ENCODE results near the gene GLIPR1L1.

GLIPR1L1 gene

DNA sequence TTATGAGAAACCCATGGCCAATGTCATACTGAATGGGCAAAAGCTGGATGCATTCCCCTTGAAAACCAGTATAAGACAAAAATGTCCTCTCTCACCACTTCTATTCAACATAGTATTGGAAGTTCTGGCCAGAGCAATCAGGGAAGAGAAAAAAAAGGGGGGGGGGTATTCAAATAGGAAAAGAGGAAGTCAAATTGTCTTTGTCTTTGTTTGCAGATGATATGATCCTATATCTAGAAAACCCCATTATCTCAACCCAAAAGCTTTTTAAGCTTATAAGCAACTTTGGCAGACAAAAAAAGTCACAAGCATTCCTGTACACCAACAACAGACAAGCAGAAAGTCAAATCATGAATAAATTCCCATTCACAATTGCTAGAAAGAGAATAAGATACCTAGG lies 19.5 kb downstream of the GLIPR1L1 start:
- no peak for DNase-seq

DNA sequence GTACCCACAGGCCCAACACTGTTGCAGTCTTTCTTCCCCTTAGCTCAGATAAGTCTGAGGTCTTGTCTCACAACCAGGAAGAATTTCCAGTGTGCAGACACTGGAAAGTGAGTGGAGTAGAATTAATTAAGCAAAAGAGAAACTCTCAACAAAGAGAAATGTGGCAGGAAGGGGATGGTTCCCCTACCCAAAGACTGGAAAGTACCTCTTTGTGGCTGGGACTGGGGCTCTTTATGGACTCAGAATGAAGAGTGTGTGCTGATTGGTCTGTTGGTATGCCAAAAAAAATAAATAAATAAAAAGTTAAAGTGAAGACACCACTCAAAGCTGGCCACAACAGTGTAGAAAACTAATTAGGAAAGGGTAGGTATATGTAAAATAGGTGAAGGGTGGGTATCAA lies 26.4 kb downstream of the GLIPR1L1 start:
- no peak for DNase-seq

DNA sequence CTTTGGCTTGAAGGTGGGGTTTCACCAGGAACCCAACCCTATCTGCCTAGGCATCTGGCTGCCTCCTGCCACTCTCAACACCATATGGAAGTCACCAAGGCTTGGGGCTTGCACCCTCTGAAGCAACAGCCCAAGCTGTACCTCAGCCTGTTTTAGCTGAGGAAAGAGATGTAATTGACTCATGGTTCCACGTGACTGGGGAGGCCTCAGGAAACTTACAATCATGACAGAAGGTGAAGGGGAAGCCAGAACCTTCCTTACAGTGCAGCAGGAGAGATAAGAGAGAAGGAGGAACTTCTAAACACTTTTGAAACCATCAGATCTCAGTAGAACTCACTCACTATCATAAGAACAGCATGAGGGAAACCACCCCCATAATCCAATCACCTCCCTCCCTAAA lies 26.9 kb downstream of the GLIPR1L1 start:
- DNase-seq, result no peak

DNA sequence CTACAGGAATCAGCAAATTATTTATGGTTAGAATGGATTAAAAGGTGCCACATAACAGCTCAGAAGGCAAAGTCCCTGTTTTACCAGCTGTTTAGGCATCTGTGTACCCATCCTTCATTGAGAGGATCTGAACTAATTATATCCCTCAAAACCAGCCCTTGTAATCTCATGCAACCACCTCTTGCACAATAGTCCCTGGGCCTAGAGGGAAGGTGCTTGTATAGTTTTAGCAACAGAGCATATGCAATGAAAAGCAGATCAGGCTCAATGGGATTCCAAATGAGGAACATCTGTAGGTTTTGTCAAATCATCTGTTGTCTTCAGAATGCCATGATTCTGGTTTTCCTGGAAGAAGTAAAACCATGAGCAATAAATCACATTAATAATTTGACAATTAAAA lies 30.4 kb downstream of the GLIPR1L1 start:
- no peak for DNase-seq

DNA sequence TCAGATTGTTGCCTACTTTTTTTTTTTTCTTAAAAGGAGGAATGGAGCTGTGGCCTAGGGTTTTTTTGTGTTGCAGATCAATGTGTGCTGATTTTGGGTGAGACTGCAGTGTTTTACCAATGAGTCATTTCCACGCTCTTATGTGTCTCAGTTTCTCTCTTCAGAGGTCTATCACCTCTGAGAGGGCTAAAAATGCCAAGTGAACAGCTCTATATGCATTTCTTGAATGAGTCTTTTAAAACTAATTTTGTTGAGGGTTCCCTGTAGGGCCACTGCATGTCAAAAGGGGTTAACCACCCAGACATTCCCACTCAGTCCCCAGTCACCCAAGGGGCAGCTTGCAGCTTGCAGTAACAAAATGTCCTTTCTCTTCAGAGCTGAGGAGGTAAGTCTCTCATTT lies 32.2 kb downstream of the GLIPR1L1 start:
- no peak for DNase-seq

DNA sequence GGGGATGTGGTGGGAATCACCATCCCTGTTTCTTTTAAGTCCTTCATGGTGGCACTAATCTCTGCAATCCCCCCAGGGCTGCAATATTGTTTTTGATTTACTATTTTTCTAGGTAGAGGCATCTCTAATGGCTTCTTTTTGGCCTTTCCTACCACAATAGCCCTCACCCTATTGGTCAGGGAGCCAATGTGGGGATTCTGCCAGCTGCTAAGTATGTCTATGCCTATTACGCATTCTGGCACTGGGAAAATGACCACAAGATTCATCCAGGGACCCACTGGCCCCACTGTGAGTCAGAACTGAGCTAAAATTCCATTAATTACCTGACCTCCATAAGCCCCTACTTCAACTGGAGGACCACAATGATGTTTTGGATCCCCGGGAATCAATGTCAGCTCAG lies 40.5 kb downstream of the GLIPR1L1 start:
- DNase-seq, result no peak

DNA sequence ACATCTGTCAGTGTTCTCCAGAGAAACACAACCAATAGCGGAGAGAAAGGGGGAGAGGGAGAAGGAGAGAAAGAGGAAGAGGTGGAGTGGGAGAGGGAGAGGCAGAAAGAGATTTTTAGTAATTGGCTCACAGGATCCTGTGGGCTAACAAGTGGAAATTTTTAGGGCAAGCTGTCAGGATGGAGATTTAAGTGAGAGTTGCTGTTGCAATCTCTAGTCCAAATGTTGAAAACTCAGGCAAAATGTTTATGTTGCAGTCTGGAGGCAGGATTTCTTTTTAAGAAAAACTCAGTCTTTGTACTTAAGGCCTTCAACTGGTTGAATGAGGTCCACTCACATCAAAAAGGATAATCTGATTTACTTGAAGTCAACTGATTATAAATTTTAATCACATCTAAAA lies 43.9 kb downstream of the GLIPR1L1 start:
- DNase-seq, result no peak

DNA sequence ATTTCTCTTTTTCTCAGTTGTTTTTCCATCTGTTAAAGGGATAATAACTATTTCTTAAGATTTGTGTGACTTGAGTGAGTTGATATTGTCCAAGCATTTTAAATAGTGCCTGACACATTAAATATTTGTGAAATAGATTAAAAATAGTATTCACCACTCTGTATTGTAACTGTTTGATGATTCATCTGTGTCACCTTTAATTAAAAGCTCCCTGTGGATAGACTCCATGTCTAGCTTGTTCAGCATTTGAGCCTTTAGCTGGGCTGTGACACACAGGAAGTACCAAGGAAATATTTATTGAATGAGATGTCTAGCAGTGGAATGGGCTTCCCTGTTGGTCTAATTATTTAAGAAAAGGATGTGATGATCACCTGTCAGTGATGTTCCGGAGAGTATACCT lies 54.6 kb downstream of the GLIPR1L1 start:
- no peak for DNase-seq

DNA sequence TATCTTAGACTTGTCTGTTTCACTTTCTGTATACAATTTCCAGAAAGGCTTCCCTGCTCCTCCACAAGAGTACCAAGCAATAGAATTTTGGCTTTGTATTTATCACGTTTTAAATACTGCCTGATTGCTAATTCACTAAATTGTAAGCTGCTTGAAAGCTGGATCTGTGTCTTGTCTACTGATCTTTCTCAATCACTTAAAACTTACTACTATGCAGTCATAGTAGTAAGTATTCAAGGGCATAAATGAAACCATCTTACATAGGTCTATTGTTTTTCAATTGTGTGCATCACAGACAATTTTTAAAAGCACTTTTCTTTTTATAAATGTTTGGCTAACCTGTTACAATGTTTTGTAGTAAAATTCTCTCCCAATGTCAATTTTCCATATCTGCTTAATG lies 55.2 kb downstream of the GLIPR1L1 start:
- no peak for DNase-seq

DNA sequence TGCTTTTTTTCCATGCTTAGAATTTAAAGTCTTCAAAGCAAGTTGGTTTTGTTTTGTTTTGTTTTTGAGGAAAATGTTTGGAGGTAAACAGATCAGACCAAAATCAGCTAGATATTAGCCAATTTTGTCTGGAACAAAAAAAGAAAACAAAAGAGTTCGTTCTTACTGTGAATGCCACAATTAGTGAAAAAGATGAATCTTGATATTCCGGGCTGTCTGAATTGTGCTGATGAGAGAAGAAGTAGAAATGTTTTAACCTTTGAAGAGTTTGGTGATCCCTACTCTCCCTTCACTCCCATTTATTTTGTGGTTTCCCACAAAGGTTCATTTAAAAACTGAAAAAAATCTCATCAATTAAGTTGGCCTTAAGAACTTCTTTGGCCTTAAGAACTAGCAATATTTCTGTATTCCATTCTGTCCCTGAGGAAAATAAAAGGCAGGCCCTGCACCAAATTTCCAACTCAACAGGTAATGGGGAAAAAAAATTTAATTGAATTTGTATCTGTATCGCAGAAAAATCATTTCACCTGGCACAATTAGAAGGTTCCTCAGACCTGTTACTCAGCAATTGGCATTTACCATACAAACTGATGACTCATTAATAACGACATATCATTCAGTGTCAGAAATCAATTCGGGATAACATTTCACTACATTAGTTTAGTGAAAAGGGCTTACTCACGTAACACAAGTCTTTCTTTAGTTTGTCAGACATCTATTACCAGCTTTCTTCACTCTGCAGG lies 55.9 kb downstream of the GLIPR1L1 start:
- no peak for DNase-seq

DNA sequence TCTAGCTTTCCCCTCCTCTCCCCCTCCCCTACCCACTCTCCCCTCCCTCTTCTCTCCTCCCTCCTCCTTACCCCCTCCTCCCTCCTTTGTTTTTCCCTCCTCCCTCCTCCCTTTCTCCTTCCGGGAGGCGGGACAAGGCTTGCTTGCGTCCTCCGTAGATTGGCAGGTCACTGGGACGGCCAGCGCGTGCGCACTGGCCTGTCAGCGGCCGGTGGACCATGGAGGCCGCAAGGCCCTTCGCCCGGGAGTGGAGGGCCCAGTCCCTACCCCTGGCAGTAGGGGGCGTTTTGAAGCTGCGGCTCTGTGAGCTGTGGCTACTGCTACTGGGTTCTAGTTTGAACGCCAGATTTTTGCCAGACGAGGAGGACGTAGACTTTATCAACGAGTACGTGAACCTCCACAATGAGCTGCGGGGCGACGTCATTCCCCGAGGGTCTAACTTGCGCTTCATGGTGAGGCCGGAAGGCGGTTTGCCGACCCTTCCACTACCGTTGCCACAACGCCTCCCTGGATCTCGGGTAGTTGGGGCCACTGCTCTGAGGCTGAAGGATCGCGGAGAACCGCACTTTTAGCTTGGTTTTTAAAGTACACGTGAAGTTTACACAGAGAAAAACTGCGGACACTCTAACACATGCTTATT lies 56.5 kb downstream of the GLIPR1L1 start, which contains the start of gene GLIPR1L2:
GLIPR1L2 (plus strand) TSS at position 191 of the 640 bp plus-strand sequence; CDS start at position 219, 28 bp downstream.
- peak; percentile 98 for DNase-seq

DNA sequence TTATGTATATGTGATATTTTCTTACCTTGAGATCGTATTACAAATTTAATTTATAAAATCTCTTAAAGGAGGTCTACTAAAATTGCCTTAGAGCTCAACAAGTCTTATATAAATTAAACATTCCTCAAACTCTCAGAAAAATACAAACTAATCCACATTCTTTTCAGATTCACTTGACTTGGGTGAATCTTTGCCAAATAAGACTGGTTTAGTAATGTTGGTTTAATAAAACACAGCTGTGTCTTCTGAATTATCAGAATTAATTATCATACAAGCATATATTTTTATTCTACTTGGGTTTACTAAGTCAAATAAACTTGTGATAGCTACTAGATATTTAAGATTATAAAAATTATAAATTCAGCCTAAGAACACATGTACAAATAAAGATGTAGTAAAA lies 69.8 kb downstream of the GLIPR1L1 start:
- DNase-seq, result no peak

DNA sequence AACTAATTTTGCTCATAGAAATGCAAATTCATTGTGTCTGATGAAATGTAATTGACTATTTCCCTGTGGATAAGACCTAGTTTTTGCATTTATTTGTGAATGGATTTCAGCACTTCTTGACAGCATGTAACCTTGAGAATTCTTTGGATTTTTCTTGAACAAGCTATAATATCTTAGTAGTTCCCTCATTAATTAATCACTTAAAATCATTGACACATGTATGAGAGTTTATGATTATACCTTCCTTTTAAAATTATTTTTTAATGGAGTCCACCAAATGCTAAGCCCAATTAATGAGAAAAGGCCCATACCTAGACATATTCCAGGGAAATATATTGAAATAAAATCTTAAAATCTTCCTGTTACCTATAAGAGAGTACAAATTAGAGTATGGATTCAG lies 73.2 kb downstream of the GLIPR1L1 start:
- no peak for DNase-seq

DNA sequence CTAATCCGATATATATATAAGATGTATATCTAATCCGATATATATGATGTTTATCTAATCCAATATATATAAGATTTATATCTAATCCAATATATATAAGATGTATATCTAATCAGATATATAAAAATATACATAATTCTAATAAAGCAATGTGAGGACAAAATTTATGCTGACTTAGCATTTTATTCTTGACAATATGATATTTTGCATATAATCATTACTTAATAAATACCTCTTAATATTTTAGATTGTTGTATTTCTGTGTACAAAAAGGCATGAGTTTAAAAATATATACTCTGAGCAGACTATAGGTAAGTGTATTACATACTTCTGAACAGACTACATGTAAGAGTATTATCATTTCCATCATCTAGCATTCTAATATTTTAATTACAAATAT lies 75.4 kb downstream of the GLIPR1L1 start:
- no peak for DNase-seq

DNA sequence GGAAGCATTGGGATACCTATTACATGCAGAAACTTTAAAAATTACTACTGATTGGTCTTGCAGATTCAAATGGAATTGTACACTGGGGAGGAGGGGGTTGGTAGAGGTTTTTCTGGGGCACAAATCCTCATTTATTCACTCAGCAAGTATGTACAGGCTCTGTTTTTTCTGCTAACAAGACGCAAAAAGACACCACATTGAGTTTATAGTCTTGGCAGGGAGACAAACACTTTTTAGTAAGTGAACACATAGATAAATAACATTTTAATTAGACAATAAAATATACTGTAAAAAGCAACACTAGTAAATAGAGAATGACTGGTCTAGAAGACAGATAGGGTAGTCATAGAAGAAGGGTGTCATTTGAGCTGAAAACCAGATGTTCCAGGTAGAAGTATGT lies 80.2 kb downstream of the GLIPR1L1 start:
- DNase-seq, result no peak

DNA sequence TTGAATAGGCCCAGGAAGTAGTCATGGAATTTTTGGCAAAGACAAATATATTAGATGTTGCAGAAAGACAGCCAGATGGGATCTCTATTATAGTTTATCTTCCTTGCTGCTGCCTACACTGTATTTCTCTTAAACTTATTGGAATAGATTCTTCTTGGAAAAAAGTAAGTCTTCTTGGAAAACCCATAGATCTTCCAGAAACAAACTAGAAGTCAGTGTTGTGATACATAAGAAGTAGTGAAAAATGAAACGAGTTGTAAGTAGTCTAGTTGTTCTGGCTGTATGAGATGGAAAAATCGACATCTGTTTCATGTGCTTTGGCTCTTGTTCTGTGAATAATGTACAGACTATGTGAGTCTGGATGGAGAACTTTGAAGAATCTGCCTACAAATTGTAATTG lies 85.4 kb downstream of the GLIPR1L1 start:
- no peak for DNase-seq

Measured in eye (tissue), 1 donor.